Spleen (tissue), 7 donors: ENCODE results near the gene METAP2.

Experiments used
- POLR2AphosphoS5 ChIP-seq, 3 donors: sonication (generic); formaldehyde crosslinking; IDR thresholded peaks; one replicate each; pipeline ENCODE4 v1.5.1; 2017; ENCODE audit warnings: antibody characterized with exemption in 3 of 3
- TF ChIP-seq, protein P1 (sequence below), 11 experiments: fragments of 200-600 bp in 7 of 11; fragments of 450-650 bp in 4 of 11; sonication (generic) in 4 of 11; IDR thresholded peaks in 8 of 11; conservative IDR thresholded peaks in 3 of 11; 1 replicate in 7 of 11; 2 replicates in 4 of 11; pipeline versions ENCODE4 v1.4.0 to v1.8.0; 2016 to 2021; ENCODE audit warnings: antibody characterized with exemption in 11 of 11, inconsistent platforms in 4 of 11, mild to moderate bottlenecking in 1 of 11
- donor health status: DM: no; HTN: no; CAD: no; lungs with moderate emphysema.
- donor health status: DM: no; HTN: no; CAD: no.
- donor health status: DM: no; HTN: no; CAD: no.

DNA sequence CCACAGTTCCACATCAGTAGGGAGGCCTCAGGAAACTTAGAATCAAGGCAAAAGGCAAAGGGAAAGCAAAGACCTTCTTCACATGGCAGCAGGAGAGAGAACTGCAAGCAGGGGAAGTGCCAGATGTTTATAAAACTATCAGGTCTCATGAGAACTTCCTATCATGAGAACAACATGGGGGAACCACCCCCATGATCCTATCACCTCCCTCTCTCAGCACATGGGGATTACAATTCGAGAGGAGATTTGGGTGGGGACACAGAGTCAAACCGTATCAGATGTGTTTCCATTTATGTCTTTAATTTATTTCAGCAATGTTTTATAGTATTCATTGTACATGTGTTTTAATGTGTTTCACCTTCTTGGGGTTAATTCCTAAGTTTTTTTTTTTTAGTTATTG is 25.8 kb downstream of the METAP2 start:
- TF ChIP-seq, protein P1, sequence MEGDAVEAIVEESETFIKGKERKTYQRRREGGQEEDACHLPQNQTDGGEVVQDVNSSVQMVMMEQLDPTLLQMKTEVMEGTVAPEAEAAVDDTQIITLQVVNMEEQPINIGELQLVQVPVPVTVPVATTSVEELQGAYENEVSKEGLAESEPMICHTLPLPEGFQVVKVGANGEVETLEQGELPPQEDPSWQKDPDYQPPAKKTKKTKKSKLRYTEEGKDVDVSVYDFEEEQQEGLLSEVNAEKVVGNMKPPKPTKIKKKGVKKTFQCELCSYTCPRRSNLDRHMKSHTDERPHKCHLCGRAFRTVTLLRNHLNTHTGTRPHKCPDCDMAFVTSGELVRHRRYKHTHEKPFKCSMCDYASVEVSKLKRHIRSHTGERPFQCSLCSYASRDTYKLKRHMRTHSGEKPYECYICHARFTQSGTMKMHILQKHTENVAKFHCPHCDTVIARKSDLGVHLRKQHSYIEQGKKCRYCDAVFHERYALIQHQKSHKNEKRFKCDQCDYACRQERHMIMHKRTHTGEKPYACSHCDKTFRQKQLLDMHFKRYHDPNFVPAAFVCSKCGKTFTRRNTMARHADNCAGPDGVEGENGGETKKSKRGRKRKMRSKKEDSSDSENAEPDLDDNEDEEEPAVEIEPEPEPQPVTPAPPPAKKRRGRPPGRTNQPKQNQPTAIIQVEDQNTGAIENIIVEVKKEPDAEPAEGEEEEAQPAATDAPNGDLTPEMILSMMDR (IDR thresholded peaks at IDR 0.05 in 8 of 11, conservative IDR thresholded peaks at IDR 0.05 in 3 of 11) = no peak
- TF ChIP-seq POLR2AphosphoS5 (IDR thresholded peaks at IDR 0.05) = no peak
